ENCODE measurements around the gene VTA1. TPM values are rescaled to one million over a fixed set of nuclear protein-coding genes. Genes with fewer than 3 reads are reported as not detected.

The VTA1 gene
- total and polyA plus RNA-seq, 2 of the 8 experiments (the other 6 are each of a cell fraction or from before 2014, with no cell fraction given), result 63.6 to 67.0 TPM

GRCh38 chr6:142146828-142147662, at the start of gene VTA1, which contains the start of gene NMBR (continued):
- peak; percentile 44 for TF ChIP-seq CHD7 (IDR thresholded peaks at IDR 0.05; ENCODE audit: insufficient replicate concordance, low read length)
- no peak for TF ChIP-seq NRF1 (IDR thresholded peaks at IDR 0.05; ENCODE audit: low read depth, low read length)
- TF ChIP-seq SRF (IDR thresholded peaks at IDR 0.05; ENCODE audit: low read depth, low read length), result no peak
- peak; percentile 81; the same call in 1 of the 2 replicates for TF ChIP-seq EGR1 (IDR thresholded peaks at IDR 0.05; ENCODE audit: borderline replicate concordance, low read depth, low read length)
- peak; percentile 59 to 82 (median 77) for TF ChIP-seq CTCF (IDR thresholded peaks at IDR 0.05; ENCODE audit: control extremely low read depth in 1 of 3, insufficient read depth in 1 of 3, low read depth in 1 of 3, low read length in 3 of 3)
- TF ChIP-seq JUN (IDR thresholded peaks at IDR 0.05; ENCODE audit: low read depth, low read length), result no peak

All from H1 (cell line).